Endometrial microvascular endothelial cells (primary cell): ENCODE results near the gene GORASP1. TPM values are rescaled to one million over a fixed set of nuclear protein-coding genes. Genes with fewer than 3 reads are reported as not detected.

Experiments
- in situ Hi-C: cut with HindIII; loops from 2 replicates; pipeline ENCODE4 v1.10.0; 2017; ENCODE audit warnings: low sequenced_read_pairs, low pct_unique_long_range_greater_than_20kb; ENCODE audit errors: inconsistent ontology term
- total RNA-seq: library from RNA; depleted of rRNA; stranded (reverse); fragments of >200 nt; gene quantifications from one replicate; pipeline ENCODE4 v1.2.3, GENCODE V29; 2015; ENCODE audit errors: inconsistent ontology term

Gene GORASP1
- total RNA-seq: 72.3 TPM

GRCh38 chr3:39107388-39108199 is at the start of gene GORASP1, which contains the start of gene TTC21A:
Gene GORASP1 (minus strand): TSS chr3:39107627. CDS start chr3:39107541, 86 bp downstream.
Gene TTC21A (plus strand): TSS chr3:39107680. CDS start chr3:39107838, 158 bp downstream.
- in situ Hi-C loops: no loop called here

GRCh38 chr3:39156421-39156820 is 49.0 kb upstream of the GORASP1 start:
- in situ Hi-C loops: no loop called here

- in situ Hi-C loops: no loop called here
These were observed 47.0 kb upstream of the GORASP1 start for GRCh38 chr3:39154280-39155021.

GRCh38 chr3:39153977-39154279 is 46.5 kb upstream of the GORASP1 start:
- in situ Hi-C loops: no loop called here

GRCh38 chr3:39150803-39151631 is 43.6 kb upstream of the GORASP1 start:
- in situ Hi-C loops: no loop called here

- in situ Hi-C loops: no loop called here
These were observed 42.8 kb upstream of the GORASP1 start for GRCh38 chr3:39150148-39150802.

GRCh38 chr3:39149498-39150147 is 42.2 kb upstream of the GORASP1 start:
- in situ Hi-C loops: loop anchor here (25.0 kb wide), 1 partner anchor 138 kb away; the partner anchor contains the start of gene CX3CR1

- in situ Hi-C loops: loop anchor here (25.0 kb wide), 1 partner anchor 138 kb away; the partner anchor contains the start of gene CX3CR1
These were observed 41.6 kb upstream of the GORASP1 start for GRCh38 chr3:39149059-39149455.

- in situ Hi-C loops: loop anchor here (25.0 kb wide), 1 partner anchor 139 kb away; the partner anchor contains the start of gene CX3CR1
These were observed 41.1 kb upstream of the GORASP1 start for GRCh38 chr3:39148435-39149058.

GRCh38 chr3:39147711-39148434 is 40.4 kb upstream of the GORASP1 start:
- in situ Hi-C loops: loop anchor here (25.0 kb wide), 1 partner anchor 139 kb away; the partner anchor contains the start of gene CX3CR1

- in situ Hi-C loops: loop anchor here (25.0 kb wide), 1 partner anchor 140 kb away; the partner anchor contains the start of gene CX3CR1
These were observed 39.5 kb upstream of the GORASP1 start for GRCh38 chr3:39146611-39147591.

- in situ Hi-C loops: loop anchor here (25.0 kb wide), 1 partner anchor 141 kb away; the partner anchor contains the start of gene CX3CR1
These were observed 38.7 kb upstream of the GORASP1 start for GRCh38 chr3:39146083-39146501.

GRCh38 chr3:39144748-39145380 is 37.4 kb upstream of the GORASP1 start:
- in situ Hi-C loops: loop anchor here (25.0 kb wide), 1 partner anchor 142 kb away; the partner anchor contains the start of gene CX3CR1

GRCh38 chr3:39144095-39144747 is 36.8 kb upstream of the GORASP1 start:
- in situ Hi-C loops: loop anchor here (25.0 kb wide), 1 partner anchor 143 kb away; the partner anchor contains the start of gene CX3CR1
